ENCODE data around the gene GP5.

The GP5 gene

GRCh38 chr3:194396859-194397756, 2.0 kb downstream of the GP5 start:
- peak; percentile 18 for DNase-seq

GRCh38 chr3:194396539-194396858, 2.6 kb downstream of the GP5 start:
- no peak for DNase-seq

- peak; percentile 60 for DNase-seq
Measured at GRCh38 chr3:194395778-194396538, 3.1 kb downstream of the GP5 start.

- DNase-seq: no peak
Measured at GRCh38 chr3:194395212-194395611, 3.9 kb downstream of the GP5 start.

GRCh38 chr3:194392576-194392975, 6.5 kb downstream of the GP5 start:
- DNase-seq: no peak

GRCh38 chr3:194390835-194391234, 8.2 kb downstream of the GP5 start:
- no peak for DNase-seq

- DNase-seq: no peak
Measured at GRCh38 chr3:194389269-194389668, 9.8 kb downstream of the GP5 start.

GRCh38 chr3:194387926-194388418, 11.1 kb downstream of the GP5 start:
- DNase-seq: no peak

- DNase-seq: no peak
Measured at GRCh38 chr3:194387276-194387675, 11.8 kb downstream of the GP5 start.

- no peak for DNase-seq
Measured at GRCh38 chr3:194386648-194387047, 12.4 kb downstream of the GP5 start.

- no peak for DNase-seq
Measured at GRCh38 chr3:194386066-194386465, 13.0 kb downstream of the GP5 start.

- DNase-seq: no peak
Measured at GRCh38 chr3:194384569-194385001, 14.5 kb downstream of the GP5 start.

- no peak for DNase-seq
Measured at GRCh38 chr3:194384156-194384555, 14.9 kb downstream of the GP5 start.

GRCh38 chr3:194383276-194383940, 15.7 kb downstream of the GP5 start:
- DNase-seq: no peak

- no peak for DNase-seq
Measured at GRCh38 chr3:194382892-194383223, 16.2 kb downstream of the GP5 start.

- no peak for DNase-seq
Measured at GRCh38 chr3:194382196-194382891, 16.7 kb downstream of the GP5 start.

- no peak for DNase-seq
Measured at GRCh38 chr3:194381460-194381875, 17.6 kb downstream of the GP5 start.

GRCh38 chr3:194380326-194380725, 18.7 kb downstream of the GP5 start:
- DNase-seq: no peak

GRCh38 chr3:194379651-194380050, 19.4 kb downstream of the GP5 start:
- no peak for DNase-seq

GRCh38 chr3:194379231-194379630, 19.8 kb downstream of the GP5 start:
- no peak for DNase-seq

GRCh38 chr3:194377708-194378107, 21.4 kb downstream of the GP5 start:
- DNase-seq: no peak

- no peak for DNase-seq
Measured at GRCh38 chr3:194376241-194376560, 22.9 kb downstream of the GP5 start.
